Type B pancreatic cell (in vitro differentiated cells): Measurements from ENCODE around the gene SLCO2B1. TPM values are rescaled to one million over a fixed set of nuclear protein-coding genes. Genes with fewer than 3 reads are reported as not detected.

ENCODE experiments used
- DNase-seq: peaks from one replicate; pipeline ENCODE4 v3.0.0; 2021; ENCODE audit warnings: mixed read lengths; ENCODE audit not compliant: unreplicated experiment; ENCODE audit errors: extremely low spot score
- H3K27ac Mint-ChIP-seq: 2 replicates; pipeline ENCODE4 v1.8.0; 2021; ENCODE audit warnings: mild to moderate bottlenecking, mixed read lengths
- H3K27me3 Mint-ChIP-seq: 2 replicates; pipeline ENCODE4 v1.8.0; 2021; ENCODE audit warnings: mixed read lengths
- H3K36me3 Mint-ChIP-seq: 2 replicates; pipeline ENCODE4 v1.8.0; 2021; ENCODE audit warnings: mixed read lengths
- H3K4me1 Mint-ChIP-seq: one replicate; pipeline ENCODE4 v1.8.0; 2021; ENCODE audit warnings: mixed read lengths; ENCODE audit not compliant: unreplicated experiment
- H3K4me3 Mint-ChIP-seq: 2 replicates; pipeline ENCODE4 v1.8.0; 2021; ENCODE audit warnings: mild to moderate bottlenecking, mixed read lengths
- H3K9me3 Mint-ChIP-seq: 2 replicates; pipeline ENCODE4 v1.8.0; 2021; ENCODE audit warnings: mixed read lengths
- total RNA-seq: library from RNA; stranded (reverse); gene quantifications from 2 replicates; pipeline ENCODE4 v1.2.1, GENCODE V29; 2021; ENCODE audit warnings: low replicate concordance
- TF ChIP-seq, protein P1 (sequence below): fragments of 200-600 bp; sonication (generic); conservative IDR thresholded peaks from 2 replicates; pipeline ENCODE4 v1.5.0; 2021; ENCODE audit warnings: antibody characterized with exemption, mild to moderate bottlenecking

SLCO2B1 gene
- total RNA-seq, 1 donor from 2014 or later = 5.6 TPM

- Mint-ChIP-seq H3K4me3 (peak overlapping the region; percentile 6), H3K36me3 (no peaks in the 10 kb centered on the region), H3K27ac (peak overlapping the region; percentile 7), H3K27me3 (no peaks in the 10 kb centered on the region), H3K9me3 (peaks cover 9% of the 10 kb centered on the region), H3K4me1 (peaks cover 3% of the 10 kb centered on the region)
- TF ChIP-seq, protein P1, sequence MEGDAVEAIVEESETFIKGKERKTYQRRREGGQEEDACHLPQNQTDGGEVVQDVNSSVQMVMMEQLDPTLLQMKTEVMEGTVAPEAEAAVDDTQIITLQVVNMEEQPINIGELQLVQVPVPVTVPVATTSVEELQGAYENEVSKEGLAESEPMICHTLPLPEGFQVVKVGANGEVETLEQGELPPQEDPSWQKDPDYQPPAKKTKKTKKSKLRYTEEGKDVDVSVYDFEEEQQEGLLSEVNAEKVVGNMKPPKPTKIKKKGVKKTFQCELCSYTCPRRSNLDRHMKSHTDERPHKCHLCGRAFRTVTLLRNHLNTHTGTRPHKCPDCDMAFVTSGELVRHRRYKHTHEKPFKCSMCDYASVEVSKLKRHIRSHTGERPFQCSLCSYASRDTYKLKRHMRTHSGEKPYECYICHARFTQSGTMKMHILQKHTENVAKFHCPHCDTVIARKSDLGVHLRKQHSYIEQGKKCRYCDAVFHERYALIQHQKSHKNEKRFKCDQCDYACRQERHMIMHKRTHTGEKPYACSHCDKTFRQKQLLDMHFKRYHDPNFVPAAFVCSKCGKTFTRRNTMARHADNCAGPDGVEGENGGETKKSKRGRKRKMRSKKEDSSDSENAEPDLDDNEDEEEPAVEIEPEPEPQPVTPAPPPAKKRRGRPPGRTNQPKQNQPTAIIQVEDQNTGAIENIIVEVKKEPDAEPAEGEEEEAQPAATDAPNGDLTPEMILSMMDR = no peak
- no peak for DNase-seq
Observed at GRCh38 chr11:75160880-75161279, 10.0 kb downstream of the SLCO2B1 start.

GRCh38 chr11:75161506-75162095, 10.7 kb downstream of the SLCO2B1 start:
- H3K36me3 Mint-ChIP-seq = no peaks in the 10 kb centered on the region
- H3K4me1 Mint-ChIP-seq = no peaks in the 10 kb centered on the region
- TF ChIP-seq, protein P1 = no peak
- no peak for DNase-seq
- no peaks in the 10 kb centered on the region for H3K27me3 Mint-ChIP-seq
- H3K9me3 Mint-ChIP-seq = peaks cover 9% of the 10 kb centered on the region
- H3K4me3 Mint-ChIP-seq = no peak overlapping the region
- no peak overlapping the region for H3K27ac Mint-ChIP-seq

- Mint-ChIP-seq H3K9me3 (peaks cover 9% of the 10 kb centered on the region), H3K36me3 (no peaks in the 10 kb centered on the region), H3K4me1 (no peaks in the 10 kb centered on the region), H3K27me3 (no peaks in the 10 kb centered on the region), H3K27ac (no peak overlapping the region), H3K4me3 (no peak overlapping the region)
- TF ChIP-seq, protein P1 = no peak
- no peak for DNase-seq
Observed at GRCh38 chr11:75162954-75163353, 12.0 kb downstream of the SLCO2B1 start.

DNA sequence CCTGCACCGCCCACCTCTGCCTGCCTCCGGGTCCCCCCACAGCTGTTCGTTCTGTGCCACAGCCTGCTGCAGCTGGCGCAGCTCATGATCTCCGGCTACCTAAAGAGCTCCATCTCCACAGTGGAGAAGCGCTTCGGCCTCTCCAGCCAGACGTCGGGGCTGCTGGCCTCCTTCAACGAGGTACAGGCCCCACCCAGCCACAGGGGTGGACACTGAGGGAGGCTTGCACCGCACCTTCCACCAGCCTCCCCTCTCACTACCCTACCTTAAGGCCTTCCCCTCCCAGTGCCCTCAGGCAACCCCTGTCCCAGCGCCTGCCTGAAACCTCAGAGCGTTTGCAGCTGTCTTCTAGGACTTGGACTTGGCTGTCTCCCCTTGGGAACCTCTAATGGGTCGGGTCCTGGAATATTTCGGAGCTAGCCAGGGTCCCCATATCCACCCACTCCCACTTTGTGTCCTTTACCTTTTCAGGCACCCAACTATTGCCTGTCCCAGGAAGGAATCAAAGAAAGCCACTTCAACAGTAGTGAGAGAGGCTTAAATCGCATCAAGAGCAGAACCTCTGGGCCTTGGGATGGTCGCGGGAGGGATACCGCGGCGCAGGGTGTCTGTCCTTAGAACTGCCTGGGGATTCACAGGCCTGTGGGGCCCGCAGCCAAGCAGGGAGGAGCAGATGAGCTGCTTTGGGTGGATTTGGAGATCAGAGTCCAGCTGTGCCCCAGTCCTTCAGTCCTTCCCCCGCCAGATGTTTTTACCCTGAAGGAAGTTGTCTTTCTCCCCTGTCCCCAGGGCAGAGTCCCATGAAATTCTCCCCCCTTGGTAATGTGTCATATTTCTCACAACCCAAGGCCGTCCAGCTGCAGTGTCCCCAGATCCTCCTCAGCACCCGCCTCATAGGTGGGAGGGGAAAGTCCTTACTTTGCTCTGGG, 13.3 kb downstream of the SLCO2B1 start:
- H3K36me3 Mint-ChIP-seq = no peaks in the 10 kb centered on the region
- H3K4me3 Mint-ChIP-seq = no peak overlapping the region
- peaks cover 4% of the 10 kb centered on the region for H3K4me1 Mint-ChIP-seq
- TF ChIP-seq, protein P1 = no peak
- peaks cover 9% of the 10 kb centered on the region for H3K9me3 Mint-ChIP-seq
- peak overlapping the region; percentile 36 for H3K27ac Mint-ChIP-seq
- H3K27me3 Mint-ChIP-seq = no peaks in the 10 kb centered on the region
- no peak for DNase-seq

- Mint-ChIP-seq H3K27ac (no peak overlapping the region), H3K36me3 (no peaks in the 10 kb centered on the region), H3K27me3 (no peaks in the 10 kb centered on the region), H3K9me3 (peaks cover 6% of the 10 kb centered on the region), H3K4me3 (no peak overlapping the region), H3K4me1 (peaks cover 4% of the 10 kb centered on the region)
- TF ChIP-seq, protein P1 = no peak
- no peak for DNase-seq
Observed at GRCh38 chr11:75165721-75166120, 14.8 kb downstream of the SLCO2B1 start.
